Spleen (tissue), 11 donors: ENCODE measurements around the gene PRDX1. TPM values are rescaled to one million over a fixed set of nuclear protein-coding genes. Genes with fewer than 3 reads are reported as not detected.
A peak's percentile ranks its signal among the peaks of the same experiment; 100 is the strongest.
"Not testable (repeated sequence)": the region's sequence is repeated elsewhere in the genome, so short reads cannot be mapped to it uniquely, and the experiment has no call there.

Experiments
- DNase-seq: peaks from one replicate; pipeline ENCODE4 v3.0.0-alpha.2; 2020
- H3K27ac ChIP-seq, 8 donors: fragments of 200-600 bp; sonication (generic) in 7 of 8; 1 replicate in 4 of 8; 2 replicates in 4 of 8; pipeline versions ENCODE4 v1.5.0 to v1.8.0; 2016 to 2021; ENCODE audit warnings: inconsistent platforms in 4 of 8, mild to moderate bottlenecking in 4 of 8, moderate library complexity in 1 of 8
- H3K27me3 ChIP-seq, 7 donors: fragments of 200-600 bp; sonication (generic) in 6 of 7; replicated peaks in 1 of 7; 1 replicate in 4 of 7; 2 replicates in 3 of 7; pipeline versions ENCODE4 v1.5.0 to v1.8.0; 2016 to 2021; ENCODE audit warnings: inconsistent platforms in 3 of 7, mild to moderate bottlenecking in 1 of 7
- H3K36me3 ChIP-seq, 6 donors: fragments of 200-600 bp; sonication (generic) in 5 of 6; 1 replicate in 4 of 6; 2 replicates in 2 of 6; pipeline versions ENCODE4 v1.5.0 to v1.8.0; 2016 to 2021; ENCODE audit warnings: inconsistent platforms in 2 of 6
- H3K4me1 ChIP-seq, 6 donors: fragments of 200-600 bp; sonication (generic) in 5 of 6; 1 replicate in 3 of 6; 2 replicates in 3 of 6; pipeline versions ENCODE4 v1.5.0 to v1.8.0; 2016 to 2021; ENCODE audit warnings: inconsistent platforms in 3 of 6
- H3K4me3 ChIP-seq, 8 donors: fragments of 200-600 bp; sonication (generic) in 7 of 8; 1 replicate in 4 of 8; 2 replicates in 4 of 8; pipeline versions ENCODE4 v1.5.0 to v1.8.0; 2016 to 2021; ENCODE audit warnings: inconsistent platforms in 4 of 8, mild to moderate bottlenecking in 4 of 8, moderate library complexity in 2 of 8
- H3K9me3 ChIP-seq, 8 donors: fragments of 200-600 bp; sonication (generic) in 7 of 8; 1 replicate in 4 of 8; 2 replicates in 4 of 8; pipeline versions ENCODE4 v1.5.0 to v1.8.0; 2016 to 2021; ENCODE audit warnings: inconsistent platforms in 4 of 8
- POLR2A ChIP-seq, 3 donors: fragments of 450-650 bp; IDR thresholded peaks; one replicate each; pipeline ENCODE4 v1.5.1; 2017; ENCODE audit warnings: antibody characterized with exemption in 3 of 3, mild to moderate bottlenecking in 1 of 3
- POLR2AphosphoS5 ChIP-seq, 3 donors: sonication (generic); formaldehyde crosslinking; IDR thresholded peaks; one replicate each; pipeline ENCODE4 v1.5.1; 2017; ENCODE audit warnings: antibody characterized with exemption in 3 of 3
- WGBS, 5 donors: extraction: QIAGEN DNeasy Blood & Tissue Kit in 3 of 5; methylation state at CpG; one replicate each; pipeline versions ENCODE4 v1.1.5 to v1.1.7; 2013 to 2018; 5-methylcytosine and 5-hydroxymethylcytosine counted together
- intact Hi-C: fragments of 100-400 bp; cut with DNase I; formaldehyde crosslinking; loops from one replicate; pipeline ENCODE4 v1.15.0; 2023; ENCODE audit warnings: low total_unique reads
- polyA plus RNA-seq, 3 donors: library from polyadenylated mRNA; stranded (reverse); fragments of 200-250 nt; gene quantifications; one replicate each; pipeline ENCODE4 v1.2.1, GENCODE V29; 2013
- total RNA-seq, 7 donors: library from RNA; depleted of rRNA in 3 of 7; stranded (reverse); fragments of >200 nt in 3 of 7; fragmentation: NEBNext Ultra II Directional in 4 of 7; extraction: Animal tissue kit (Norgen Biotek cat#: 25700) in 4 of 7; gene quantifications; one replicate each; pipeline versions ENCODE4 v1.1.0 to v1.2.1, GENCODE V29; 2016 to 2021
- TF ChIP-seq, protein P1 (sequence below), 11 experiments: fragments of 200-600 bp in 7 of 11; fragments of 450-650 bp in 4 of 11; sonication (generic) in 4 of 11; IDR thresholded peaks in 8 of 11; conservative IDR thresholded peaks in 3 of 11; 1 replicate in 7 of 11; 2 replicates in 4 of 11; pipeline versions ENCODE4 v1.4.0 to v1.8.0; 2016 to 2021; ENCODE audit warnings: antibody characterized with exemption in 11 of 11, inconsistent platforms in 4 of 11, mild to moderate bottlenecking in 1 of 11
- donor health status: healthy with polysubstance abuse.
- donor health status: DM: no; HTN: no; CAD: no; lungs with moderate emphysema.
- donor health status: DM: no; HTN: no; CAD: no.
- donor health status: Bipolar disorder and iron deficiency.
- donor health status: healthy.
- donor health status: DM: no; HTN: no; CAD: no.
- donor health status: DM: yes; HTN: yes; CAD: no.

PRDX1 gene
- total and polyA plus RNA-seq, 10 donors, result 156 to 457 (median 247) TPM

GRCh38 chr1:45530632-45531135 is 9.0 kb upstream of the PRDX1 start:
- H3K4me1 ChIP-seq, result peaks cover 0 to 5% (median 0%) of the 10 kb centered on the region in 6 donors
- H3K27ac ChIP-seq, result no peak overlapping the region
- H3K4me3 ChIP-seq, result no peak overlapping the region
- no peaks in the 10 kb centered on the region for H3K9me3 ChIP-seq
- 94 to 98% (median 96%) methylated on average over 11 of the region's 11 CpGs for WGBS, 5 donors
- intact Hi-C loops, result no loop called here
- H3K36me3 ChIP-seq, result no peaks in the 10 kb centered on the region
- no peak for DNase-seq
- no peaks in the 10 kb centered on the region for H3K27me3 ChIP-seq
- TF ChIP-seq POLR2A (IDR thresholded peaks at IDR 0.05) (no peak), POLR2AphosphoS5 (IDR thresholded peaks at IDR 0.05) (no peak)
- TF ChIP-seq, protein P1, sequence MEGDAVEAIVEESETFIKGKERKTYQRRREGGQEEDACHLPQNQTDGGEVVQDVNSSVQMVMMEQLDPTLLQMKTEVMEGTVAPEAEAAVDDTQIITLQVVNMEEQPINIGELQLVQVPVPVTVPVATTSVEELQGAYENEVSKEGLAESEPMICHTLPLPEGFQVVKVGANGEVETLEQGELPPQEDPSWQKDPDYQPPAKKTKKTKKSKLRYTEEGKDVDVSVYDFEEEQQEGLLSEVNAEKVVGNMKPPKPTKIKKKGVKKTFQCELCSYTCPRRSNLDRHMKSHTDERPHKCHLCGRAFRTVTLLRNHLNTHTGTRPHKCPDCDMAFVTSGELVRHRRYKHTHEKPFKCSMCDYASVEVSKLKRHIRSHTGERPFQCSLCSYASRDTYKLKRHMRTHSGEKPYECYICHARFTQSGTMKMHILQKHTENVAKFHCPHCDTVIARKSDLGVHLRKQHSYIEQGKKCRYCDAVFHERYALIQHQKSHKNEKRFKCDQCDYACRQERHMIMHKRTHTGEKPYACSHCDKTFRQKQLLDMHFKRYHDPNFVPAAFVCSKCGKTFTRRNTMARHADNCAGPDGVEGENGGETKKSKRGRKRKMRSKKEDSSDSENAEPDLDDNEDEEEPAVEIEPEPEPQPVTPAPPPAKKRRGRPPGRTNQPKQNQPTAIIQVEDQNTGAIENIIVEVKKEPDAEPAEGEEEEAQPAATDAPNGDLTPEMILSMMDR (IDR thresholded peaks at IDR 0.05 in 8 of 11, conservative IDR thresholded peaks at IDR 0.05 in 3 of 11), result no peak

GRCh38 chr1:45526135-45526644 is 4.5 kb upstream of the PRDX1 start:
- TF ChIP-seq, protein P1 (IDR thresholded peaks at IDR 0.05 in 8 of 11, conservative IDR thresholded peaks at IDR 0.05 in 3 of 11), result no peak
- TF ChIP-seq POLR2A (IDR thresholded peaks at IDR 0.05) (no peak), POLR2AphosphoS5 (IDR thresholded peaks at IDR 0.05) (no peak)
- no peaks in the 10 kb centered on the region for H3K27me3 ChIP-seq
- no peaks in the 10 kb centered on the region for H3K36me3 ChIP-seq
- intact Hi-C loops, result no loop called here
- H3K4me1 ChIP-seq, result peaks cover 0 to 10% (median 6%) of the 10 kb centered on the region in 6 donors
- no peaks in the 10 kb centered on the region for H3K9me3 ChIP-seq
- no peak overlapping the region for H3K4me3 ChIP-seq
- no peak for DNase-seq
- no peak overlapping the region for H3K27ac ChIP-seq
- WGBS, 5 donors, result 85 to 100% (median 94%) methylated on average over 1 of the region's 1 CpG

DNA sequence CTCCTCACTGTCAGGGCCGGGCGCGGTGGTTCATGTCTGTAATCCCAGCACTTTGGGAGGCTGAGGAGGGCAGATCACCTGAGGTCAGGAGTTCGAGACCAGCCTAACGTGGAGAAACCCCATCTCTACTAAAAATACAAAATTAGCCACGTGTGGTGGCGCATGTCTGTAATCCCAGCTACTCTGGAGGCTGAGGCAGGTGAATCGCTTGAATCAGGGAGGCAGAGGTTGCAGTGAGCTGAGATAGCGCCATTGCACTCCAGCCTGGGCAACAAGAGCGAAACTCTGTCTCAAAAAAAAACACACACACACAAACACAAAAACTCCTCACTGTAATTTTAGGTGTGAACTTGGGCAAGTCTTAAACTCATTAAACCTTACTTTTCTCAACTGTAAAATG is 2.3 kb upstream of the PRDX1 start:
- H3K4me3 ChIP-seq, intact Hi-C loops, H3K36me3 ChIP-seq, H3K27me3 ChIP-seq, H3K9me3 ChIP-seq, H3K27ac ChIP-seq: not testable (repeated sequence)
- peak; percentile 32 for DNase-seq
- 87 to 90% (median 89%) methylated on average over 10 of the region's 10 CpGs for WGBS, 5 donors
- H3K4me1 ChIP-seq, result peaks cover 10 to 31% (median 18%) of the 10 kb centered on the region in 6 donors

DNA sequence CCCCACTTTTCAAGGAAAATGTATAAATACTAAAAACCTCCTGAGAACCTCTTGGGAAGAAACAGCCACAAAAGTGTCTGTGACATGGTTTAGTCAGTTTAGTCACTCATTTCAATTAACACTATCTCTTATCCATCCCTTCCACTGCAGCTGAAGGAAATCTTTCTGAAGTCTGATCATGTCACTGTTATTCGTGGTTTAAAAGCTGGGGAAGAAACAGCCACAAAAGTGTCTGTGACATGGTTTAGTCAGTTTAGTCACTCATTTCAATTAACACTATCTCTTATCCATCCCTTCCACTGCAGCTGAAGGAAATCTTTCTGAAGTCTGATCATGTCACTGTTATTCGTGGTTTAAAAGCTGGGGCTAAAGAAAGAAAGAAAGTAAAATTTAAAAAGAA is 1.8 kb upstream of the PRDX1 start:
- H3K4me1 ChIP-seq, result peaks cover 14 to 35% (median 22%) of the 10 kb centered on the region in 6 donors
- DNase-seq, H3K36me3 ChIP-seq, H3K9me3 ChIP-seq, H3K4me3 ChIP-seq, H3K27ac ChIP-seq, H3K27me3 ChIP-seq, intact Hi-C loops: not testable (repeated sequence)
- 33 to 53% (median 48%) methylated on average over 2 of the region's 2 CpGs for WGBS, 5 donors

DNA sequence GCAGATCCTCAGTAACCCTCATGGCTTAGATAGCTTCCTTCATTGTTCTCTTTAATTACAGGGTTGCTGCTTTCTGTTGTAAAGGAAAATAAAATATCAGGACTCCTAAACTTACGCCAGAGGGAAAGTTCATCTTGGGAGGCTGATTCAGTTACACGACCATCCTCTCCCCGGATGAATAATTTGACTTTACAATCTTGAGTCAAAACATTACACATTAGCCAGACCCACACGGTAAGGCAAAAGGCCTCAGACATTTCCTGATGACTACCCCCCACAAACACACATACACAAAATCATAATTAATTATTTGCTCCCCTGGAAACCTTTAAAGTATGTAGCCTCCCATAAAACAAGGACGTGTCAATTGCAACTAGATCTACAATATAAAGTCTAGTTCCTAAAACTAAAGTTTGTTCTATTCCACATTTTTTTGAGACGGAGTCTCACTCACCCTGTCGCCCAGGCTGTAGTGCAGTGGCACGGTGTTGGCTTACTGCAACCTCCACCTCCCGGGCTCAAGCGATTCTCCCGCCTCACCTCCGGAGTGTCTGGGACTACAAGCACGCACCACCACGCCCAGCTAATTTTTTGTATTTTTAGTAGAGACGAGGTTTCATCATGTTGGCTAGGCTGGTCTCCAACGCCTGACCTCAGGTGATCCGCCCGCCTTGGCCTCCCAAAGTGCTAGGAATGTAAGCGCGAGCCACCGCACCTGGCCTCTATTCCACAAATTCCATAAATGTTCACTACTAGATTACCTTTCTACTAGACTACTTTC is 830 bp upstream of the PRDX1 start:
- H3K9me3 ChIP-seq, result no peaks in the 10 kb centered on the region
- no peaks in the 10 kb centered on the region for H3K27me3 ChIP-seq
- peak overlapping the region; percentile 73 to 95 (median 88) for H3K4me3 ChIP-seq
- TF ChIP-seq, protein P1 (IDR thresholded peaks at IDR 0.05 in 8 of 11, conservative IDR thresholded peaks at IDR 0.05 in 3 of 11), result no peak
- TF ChIP-seq POLR2A (IDR thresholded peaks at IDR 0.05) (no peak), POLR2AphosphoS5 (IDR thresholded peaks at IDR 0.05) (no peak)
- 80 to 85% (median 83%) methylated on average over 21 of the region's 21 CpGs for WGBS, 5 donors
- DNase-seq, result peak; percentile 65
- peaks cover 14 to 43% (median 26%) of the 10 kb centered on the region in 6 donors for H3K4me1 ChIP-seq
- intact Hi-C loops, result no loop called here
- peaks cover 0 to 13% (median 2%) of the 10 kb centered on the region in 6 donors for H3K36me3 ChIP-seq
- peak overlapping the region; percentile 86 to 94 (median 92) for H3K27ac ChIP-seq

- WGBS, 5 donors, result 61 to 83% (median 76%) methylated on average over 16 of the region's 16 CpGs
- Histone ChIP-seq H3K4me1 (peaks cover 14 to 52% (median 28%) of the 10 kb centered on the region in 6 donors), H3K36me3 (peaks cover 0 to 41% (median 27%) of the 10 kb centered on the region in 6 donors), H3K27ac (peak overlapping the region in 4 of 8 donors; percentile 7 to 91 (median 36)), H3K4me3 (peak overlapping the region in 3 of 8 donors; percentile 5 to 80 (median 23))
- peak; percentile 70 for DNase-seq
- not testable (repeated sequence) for H3K9me3 ChIP-seq, H3K27me3 ChIP-seq
- intact Hi-C loops, result loop anchor here (5.0 kb wide), 1 partner anchor 348 kb away; no protein-coding TSS in a partner anchor
Observed at GRCh38 chr1:45519774-45520173, 1.9 kb downstream of the PRDX1 start.
